GM23338 (cell line): ENCODE data around the gene MUC5B. TPM values are rescaled to one million over a fixed set of nuclear protein-coding genes. Genes with fewer than 3 reads are reported as not detected.

ENCODE experiments used
- ATAC-seq: fragments of 200-7000 bp; cut with Tn5 transposase; 3 replicates; pipeline ENCODE4 v1.9.1; 2020
- DNase-seq: peaks from one replicate; pipeline ENCODE4 v3.0.0-alpha.2; 2015; ENCODE audit warnings: low spot score
- H2AFZ ChIP-seq: fragments of 200-600 bp; sonication (generic); 2 replicates; pipeline ENCODE4 v1.8.0; 2016; ENCODE audit warnings: antibody characterized with exemption, mild to moderate bottlenecking, moderate library complexity
- H3F3A ChIP-seq: fragments of 200-600 bp; sonication (generic); replicated peaks from 2 replicates; pipeline ENCODE4 v1.8.0; 2017; ENCODE audit warnings: antibody characterized with exemption, mixed run types, low read depth
- H3K27ac ChIP-seq: fragments of 200-600 bp; sonication (generic); 2 replicates; pipeline ENCODE4 v1.6.1; 2016; ENCODE audit warnings: low read depth
- H3K27me3 ChIP-seq: fragments of 200-600 bp; sonication (generic); 2 replicates; pipeline ENCODE4 v1.8.0; 2016; ENCODE audit warnings: mild to moderate bottlenecking, mixed run types, moderate library complexity; ENCODE audit not compliant: insufficient read depth
- H3K36me3 ChIP-seq: fragments of 200-600 bp; sonication (generic); 2 replicates; pipeline ENCODE4 v1.8.0; 2016; ENCODE audit warnings: mild to moderate bottlenecking; ENCODE audit not compliant: insufficient read depth
- H3K4me1 ChIP-seq: fragments of 200-600 bp; sonication (generic); 2 replicates; pipeline ENCODE4 v1.8.0; 2016; ENCODE audit warnings: mild to moderate bottlenecking, moderate library complexity; ENCODE audit not compliant: insufficient read depth
- H3K4me2 ChIP-seq: fragments of 200-600 bp; sonication (generic); 2 replicates; pipeline ENCODE4 v1.7.1; 2017; ENCODE audit warnings: mixed run types
- H3K4me3 ChIP-seq: fragments of 200-600 bp; sonication (generic); 2 replicates; pipeline ENCODE4 v1.6.1; 2016; ENCODE audit warnings: mixed run types
- H3K79me2 ChIP-seq: fragments of 200-600 bp; sonication (generic); replicated peaks from 2 replicates; pipeline ENCODE4 v1.8.0; 2017; ENCODE audit warnings: mild to moderate bottlenecking; ENCODE audit not compliant: insufficient read depth
- H3K9me2 ChIP-seq: fragments of 200-600 bp; sonication (generic); 2 replicates; pipeline ENCODE4 v1.8.0; 2017; ENCODE audit not compliant: insufficient read depth
- H4K20me1 ChIP-seq: fragments of 200-600 bp; sonication (generic); replicated peaks from 2 replicates; pipeline ENCODE4 v1.8.0; 2017; ENCODE audit warnings: mild to moderate bottlenecking; ENCODE audit not compliant: insufficient read depth
- H3K27ac Mint-ChIP-seq: 2 replicates; pipeline ENCODE4 v1.8.0; 2020; ENCODE audit warnings: inconsistent platforms, mild to moderate bottlenecking, moderate library complexity, mixed read lengths
- H3K27me3 Mint-ChIP-seq: 3 replicates; pipeline ENCODE4 v1.8.0; 2022; ENCODE audit warnings: low read depth, mild to moderate bottlenecking, moderate library complexity, mixed read lengths, inconsistent platforms; ENCODE audit not compliant: insufficient read depth, poor library complexity
- H3K36me3 Mint-ChIP-seq: 3 replicates; pipeline ENCODE4 v1.8.0; 2021; ENCODE audit warnings: low read depth, mild to moderate bottlenecking, inconsistent platforms, moderate library complexity, mixed read lengths
- H3K4me1 Mint-ChIP-seq: 3 replicates; pipeline ENCODE4 v1.8.0; 2020; ENCODE audit warnings: mild to moderate bottlenecking, inconsistent platforms, mixed read lengths
- H3K4me3 Mint-ChIP-seq: 3 replicates; pipeline ENCODE4 v1.8.0; 2021; ENCODE audit warnings: moderate library complexity, mild to moderate bottlenecking, inconsistent platforms, mixed read lengths
- H3K9me3 Mint-ChIP-seq: 3 replicates; pipeline ENCODE4 v1.8.0; 2020; ENCODE audit warnings: moderate library complexity, mild to moderate bottlenecking, inconsistent platforms, mixed read lengths
- CREB1 ChIP-seq: fragments of 250-450 bp; sonication (Bioruptor Pico); IDR thresholded peaks from 2 replicates; pipeline ENCODE4 v1.5.0; 2020; ENCODE audit warnings: low read depth, mild to moderate bottlenecking, moderate library complexity
- CTCF ChIP-seq, 2 experiments: fragments of 200-600 bp in 1 of 2; sonication (generic) in 1 of 2; conservative IDR thresholded peaks; 2 replicates each; pipeline versions ENCODE4 v1.5.1 to v1.6.1; 2016 to 2017; ENCODE audit warnings: antibody characterized with exemption in 2 of 2, low read depth in 2 of 2, mild to moderate bottlenecking in 2 of 2, moderate library complexity in 1 of 2
- ETS1 ChIP-seq: IDR thresholded peaks from 2 replicates; pipeline ENCODE4 v1.6.1; 2016; ENCODE audit warnings: antibody characterized with exemption
- EZH2 ChIP-seq: fragments of 200-600 bp; sonication (generic); IDR thresholded peaks from one replicate; pipeline ENCODE4 v1.8.0; 2017; ENCODE audit warnings: antibody characterized with exemption, mild to moderate bottlenecking, low read depth; ENCODE audit not compliant: unreplicated experiment
- EZH2phosphoT487 ChIP-seq: fragments of 200-600 bp; sonication (generic); IDR thresholded peaks from one replicate; pipeline ENCODE4 v1.8.1; 2018; ENCODE audit warnings: antibody characterized with exemption; ENCODE audit not compliant: unreplicated experiment
- JUNB ChIP-seq: IDR thresholded peaks from one replicate; pipeline ENCODE4 v1.6.1; 2016; ENCODE audit warnings: antibody characterized with exemption; ENCODE audit not compliant: unreplicated experiment
- POLR2AphosphoS5 ChIP-seq: IDR thresholded peaks from 2 replicates; pipeline ENCODE4 v1.6.1; 2016; ENCODE audit warnings: antibody characterized with exemption, low read depth
- ZNF114 ChIP-seq: fragments of 250-450 bp; sonication (Bioruptor Pico); IDR thresholded peaks from 2 replicates; pipeline ENCODE4 v1.5.0; 2020; ENCODE audit warnings: mild to moderate bottlenecking, moderate library complexity
- ZNF331 ChIP-seq: fragments of 250-450 bp; sonication (Bioruptor Pico); IDR thresholded peaks from 2 replicates; pipeline ENCODE4 v1.5.0; 2020; ENCODE audit warnings: low read depth, mild to moderate bottlenecking, moderate library complexity
- polyA plus RNA-seq: library from polyadenylated mRNA; unstranded; fragments of >200 nt; fragmentation: Nextera tagmentation; extraction: Ambion mirVana; gene quantifications from 2 replicates; pipeline ENCODE4 v1.2.1, GENCODE V29; 2016
- total RNA-seq: library from RNA; depleted of rRNA; stranded (reverse); fragments of >200 nt; shearing (Covaris generic); gene quantifications from 2 replicates; pipeline ENCODE4 v1.2.3, GENCODE V29; 2014
- TF ChIP-seq, protein P1 (sequence below): IDR thresholded peaks from one replicate; pipeline ENCODE4 v1.6.1; 2018; ENCODE audit warnings: antibody characterized with exemption; ENCODE audit not compliant: unreplicated experiment

MUC5B gene
- total and polyA plus RNA-seq, 2 experiments from 2014 or later: 0.18 to 0.90 TPM

DNA sequence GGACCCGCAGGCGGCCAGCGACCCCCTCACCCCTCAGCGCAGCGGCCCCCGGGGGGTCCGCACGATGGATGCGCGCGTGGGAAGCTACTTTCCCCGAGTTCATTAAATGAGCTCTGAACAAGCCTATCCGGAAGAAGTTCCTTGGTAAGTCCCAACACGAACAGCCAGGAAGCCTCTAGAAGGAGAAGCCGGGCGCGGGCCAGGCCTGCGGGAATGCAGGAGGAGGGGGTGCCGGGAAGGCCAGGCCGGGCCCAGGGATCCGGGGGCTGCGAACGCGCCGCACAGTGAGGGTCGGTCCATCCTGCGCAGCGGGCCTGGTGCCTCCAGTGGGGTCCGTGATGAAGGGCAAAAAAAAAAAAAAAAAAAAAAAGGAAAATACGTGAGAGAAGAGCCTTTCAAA, 49.7 kb downstream of the MUC5B start (continued):
- TF ChIP-seq, protein P1, sequence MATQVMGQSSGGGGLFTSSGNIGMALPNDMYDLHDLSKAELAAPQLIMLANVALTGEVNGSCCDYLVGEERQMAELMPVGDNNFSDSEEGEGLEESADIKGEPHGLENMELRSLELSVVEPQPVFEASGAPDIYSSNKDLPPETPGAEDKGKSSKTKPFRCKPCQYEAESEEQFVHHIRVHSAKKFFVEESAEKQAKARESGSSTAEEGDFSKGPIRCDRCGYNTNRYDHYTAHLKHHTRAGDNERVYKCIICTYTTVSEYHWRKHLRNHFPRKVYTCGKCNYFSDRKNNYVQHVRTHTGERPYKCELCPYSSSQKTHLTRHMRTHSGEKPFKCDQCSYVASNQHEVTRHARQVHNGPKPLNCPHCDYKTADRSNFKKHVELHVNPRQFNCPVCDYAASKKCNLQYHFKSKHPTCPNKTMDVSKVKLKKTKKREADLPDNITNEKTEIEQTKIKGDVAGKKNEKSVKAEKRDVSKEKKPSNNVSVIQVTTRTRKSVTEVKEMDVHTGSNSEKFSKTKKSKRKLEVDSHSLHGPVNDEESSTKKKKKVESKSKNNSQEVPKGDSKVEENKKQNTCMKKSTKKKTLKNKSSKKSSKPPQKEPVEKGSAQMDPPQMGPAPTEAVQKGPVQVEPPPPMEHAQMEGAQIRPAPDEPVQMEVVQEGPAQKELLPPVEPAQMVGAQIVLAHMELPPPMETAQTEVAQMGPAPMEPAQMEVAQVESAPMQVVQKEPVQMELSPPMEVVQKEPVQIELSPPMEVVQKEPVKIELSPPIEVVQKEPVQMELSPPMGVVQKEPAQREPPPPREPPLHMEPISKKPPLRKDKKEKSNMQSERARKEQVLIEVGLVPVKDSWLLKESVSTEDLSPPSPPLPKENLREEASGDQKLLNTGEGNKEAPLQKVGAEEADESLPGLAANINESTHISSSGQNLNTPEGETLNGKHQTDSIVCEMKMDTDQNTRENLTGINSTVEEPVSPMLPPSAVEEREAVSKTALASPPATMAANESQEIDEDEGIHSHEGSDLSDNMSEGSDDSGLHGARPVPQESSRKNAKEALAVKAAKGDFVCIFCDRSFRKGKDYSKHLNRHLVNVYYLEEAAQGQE: no peak
- TF ChIP-seq CTCF (conservative IDR thresholded peaks at IDR 0.05; ENCODE audit: low read depth in 2 of 2) (no peak), ZNF331 (CRISPR knock-in tag) (no peak), CREB1 (CRISPR knock-in tag) (no peak), EZH2phosphoT487 (no peak), EZH2 (no peak), POLR2AphosphoS5 (no peak), JUNB (no peak), ETS1 (no peak)

GRCh38 chr11:1274501-1274900, 51.6 kb downstream of the MUC5B start:
- Mint-ChIP-seq H3K36me3 (peaks cover 10% of the 10 kb centered on the region; the same call in 1 of the 3 replicates), H3K9me3 (no peaks in the 10 kb centered on the region), H3K4me3 (no peak overlapping the region), H3K27ac (no peak overlapping the region), H3K27me3 (peaks cover 10% of the 10 kb centered on the region), H3K4me1 (no peaks in the 10 kb centered on the region; the same call in 2 of the 3 replicates)
- H3K4me3 ChIP-seq: no peak overlapping the region
- H3K27ac ChIP-seq: no peak overlapping the region
- no peak overlapping the region for H3K4me2 ChIP-seq
- no peaks in the 10 kb centered on the region for H3K27me3 ChIP-seq
- no peaks in the 10 kb centered on the region for H3K4me1 ChIP-seq
- no peaks in the 10 kb centered on the region for H3K79me2 ChIP-seq
- no peaks in the 10 kb centered on the region for H3K36me3 ChIP-seq
- no peaks in the 10 kb centered on the region for H3F3A ChIP-seq
- no peaks in the 10 kb centered on the region for H4K20me1 ChIP-seq
- no peaks in the 10 kb centered on the region for H3K9me2 ChIP-seq
- H2AFZ ChIP-seq: no peak overlapping the region
- ATAC-seq (no peak), DNase-seq (no peak)
- TF ChIP-seq, protein P1: no peak
- no peak for TF ChIP-seq POLR2AphosphoS5
- TF ChIP-seq ZNF331 (CRISPR knock-in tag): no peak
- no peak for TF ChIP-seq ZNF114 (CRISPR knock-in tag)
- no peak for TF ChIP-seq JUNB
- no peak for TF ChIP-seq EZH2phosphoT487
- TF ChIP-seq ETS1: no peak
